Midbrain (tissue), 1 donor: ENCODE results near the gene PRKACA.

Experiments used
- DNase-seq: peaks from one replicate; lab custom pipeline; 2025; lab: John Stamatoyannopoulos, UW

The PRKACA gene

DNA sequence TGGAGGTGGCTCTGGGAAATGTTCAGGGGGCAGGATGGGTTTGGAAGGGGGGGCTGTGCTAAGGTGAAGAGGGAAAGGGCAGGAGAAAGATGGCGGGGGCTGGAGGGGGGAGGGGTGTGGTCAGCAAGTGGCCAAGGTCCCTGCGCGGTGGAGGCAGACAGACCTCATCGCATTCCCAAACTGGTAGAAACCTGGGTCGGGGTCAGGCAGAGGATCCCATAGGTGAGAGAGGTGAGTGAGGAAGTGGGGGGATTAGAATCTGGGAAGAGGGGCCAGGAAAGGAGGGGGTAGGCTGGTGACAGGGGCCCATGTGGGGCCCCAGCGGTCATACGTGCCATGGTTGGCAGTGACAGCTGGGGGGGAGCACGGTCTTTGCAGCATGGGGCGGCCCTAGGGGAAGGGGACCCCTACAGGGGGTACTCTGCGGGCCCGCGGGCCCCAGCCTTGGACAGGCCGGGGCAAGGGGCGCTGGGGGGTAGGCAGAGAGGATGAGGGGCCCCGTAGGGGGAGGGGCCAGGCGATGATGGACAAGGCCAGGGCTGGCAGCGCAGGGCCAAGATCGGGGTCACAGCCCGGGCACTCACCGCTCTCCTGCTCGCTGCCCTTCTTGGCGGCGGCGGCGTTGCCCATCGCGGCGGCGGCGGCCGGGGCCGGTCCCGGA is 514 bp downstream of the PRKACA start:
- DNase-seq = no peak

DNA sequence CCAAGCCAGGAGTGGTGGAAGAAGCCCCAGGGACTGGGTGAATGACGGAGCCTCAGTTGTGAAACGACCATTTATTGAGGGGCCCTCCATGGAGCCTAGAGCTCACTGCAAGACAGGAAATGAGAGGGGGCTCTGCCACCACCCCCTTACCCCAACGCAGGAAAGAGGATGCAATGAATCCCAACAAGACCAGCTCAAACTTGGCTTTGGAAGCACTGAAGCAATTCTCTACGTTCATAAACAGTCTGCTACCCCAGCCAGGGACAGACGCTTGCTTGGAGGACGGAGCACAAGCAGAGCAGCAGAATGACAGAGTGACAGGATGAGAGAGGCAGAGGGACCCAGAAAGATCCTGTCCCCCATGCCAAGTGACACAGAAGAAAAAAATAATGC is 1.0 kb downstream of the PRKACA start:
- no peak for DNase-seq

DNA sequence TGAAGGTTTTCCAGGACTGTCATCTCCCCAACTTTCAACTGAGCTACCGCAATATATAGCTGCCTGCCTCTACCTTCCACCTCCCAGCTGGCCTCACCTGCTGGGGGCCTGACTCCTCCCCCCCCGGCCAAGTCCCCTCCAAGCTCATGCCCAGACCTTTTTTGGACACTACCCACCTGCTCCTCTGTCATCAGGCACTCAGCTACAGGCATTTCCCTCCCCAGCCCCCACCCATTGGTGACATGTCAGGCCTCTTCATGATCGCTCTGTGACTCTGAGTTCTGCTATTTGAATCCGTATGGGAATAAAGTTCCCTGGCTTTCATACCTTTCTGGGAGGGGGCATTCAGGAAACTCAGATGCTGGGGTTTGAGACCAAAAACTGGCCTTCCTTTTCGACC is 1.8 kb downstream of the PRKACA start:
- DNase-seq = no peak

DNA sequence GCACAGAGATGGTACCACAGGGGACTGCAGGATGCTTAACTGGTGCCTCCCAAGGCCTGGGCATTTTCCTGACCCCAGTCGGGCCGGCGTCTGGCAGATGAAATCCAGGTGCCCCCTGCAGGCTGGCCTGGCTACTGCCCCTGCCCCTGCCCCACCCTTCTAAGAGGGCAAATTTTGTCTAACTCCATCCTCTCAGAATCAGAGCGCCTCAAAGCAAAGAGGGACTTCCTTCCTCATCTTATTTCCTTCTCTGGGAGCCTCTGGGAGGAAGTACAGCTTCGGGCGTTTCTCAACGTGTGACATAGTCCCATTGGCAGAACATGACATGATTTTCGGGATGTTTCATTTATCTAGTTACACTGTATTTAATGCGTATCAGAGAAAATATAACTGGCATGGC is 2.7 kb downstream of the PRKACA start:
- DNase-seq = no peak

DNA sequence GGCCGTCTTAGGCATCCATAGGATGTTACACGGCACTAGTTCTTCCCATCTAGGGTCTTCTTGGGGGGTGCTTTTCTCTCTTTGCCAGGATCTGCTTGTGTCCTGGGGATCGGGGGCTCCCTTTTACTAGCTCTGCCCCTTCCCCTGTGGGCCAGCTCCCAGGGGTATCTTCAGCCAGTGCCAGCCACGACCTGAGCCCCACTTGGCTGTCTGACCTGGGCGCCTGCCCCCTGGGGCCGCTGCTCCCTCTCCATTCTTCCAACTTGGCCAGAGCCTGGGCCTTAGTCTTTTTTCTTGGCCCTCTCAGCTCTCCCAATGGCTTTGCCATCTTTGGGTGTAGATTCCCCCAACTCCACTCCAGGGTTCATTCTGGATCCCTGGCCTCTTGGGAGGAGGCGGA is 3.1 kb downstream of the PRKACA start:
- no peak for DNase-seq

DNA sequence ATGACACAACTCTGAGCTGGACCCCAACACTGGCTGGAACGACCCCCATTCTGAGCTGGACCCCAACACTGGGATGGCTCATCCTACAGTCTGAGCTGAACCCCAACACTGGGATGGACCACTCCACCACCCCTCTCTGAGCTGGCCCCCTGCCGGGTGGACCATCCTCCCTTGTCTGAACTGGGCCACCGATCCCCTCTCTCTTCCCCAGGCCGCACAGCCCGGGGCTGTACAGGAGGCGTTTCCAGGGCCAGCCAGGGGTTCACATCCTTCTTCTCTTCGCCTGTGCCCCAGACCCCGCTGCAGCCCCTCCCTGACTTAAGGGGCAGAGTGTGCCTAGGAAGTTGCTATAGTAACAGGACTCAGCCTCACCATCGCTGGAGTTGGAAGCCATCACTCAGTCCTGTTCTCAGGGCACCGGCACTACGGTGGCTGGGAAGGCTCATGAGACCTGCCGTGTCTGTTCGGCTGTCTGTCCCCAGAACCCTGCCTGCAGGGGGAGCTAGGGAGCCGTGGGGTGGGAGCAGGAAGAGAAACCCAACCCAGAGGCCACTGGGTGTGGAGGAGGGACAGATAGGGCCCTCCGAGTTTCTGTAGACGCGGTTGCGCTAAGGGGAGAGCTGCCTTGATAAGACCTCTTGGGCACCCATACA is 3.7 kb downstream of the PRKACA start:
- no peak for DNase-seq

DNA sequence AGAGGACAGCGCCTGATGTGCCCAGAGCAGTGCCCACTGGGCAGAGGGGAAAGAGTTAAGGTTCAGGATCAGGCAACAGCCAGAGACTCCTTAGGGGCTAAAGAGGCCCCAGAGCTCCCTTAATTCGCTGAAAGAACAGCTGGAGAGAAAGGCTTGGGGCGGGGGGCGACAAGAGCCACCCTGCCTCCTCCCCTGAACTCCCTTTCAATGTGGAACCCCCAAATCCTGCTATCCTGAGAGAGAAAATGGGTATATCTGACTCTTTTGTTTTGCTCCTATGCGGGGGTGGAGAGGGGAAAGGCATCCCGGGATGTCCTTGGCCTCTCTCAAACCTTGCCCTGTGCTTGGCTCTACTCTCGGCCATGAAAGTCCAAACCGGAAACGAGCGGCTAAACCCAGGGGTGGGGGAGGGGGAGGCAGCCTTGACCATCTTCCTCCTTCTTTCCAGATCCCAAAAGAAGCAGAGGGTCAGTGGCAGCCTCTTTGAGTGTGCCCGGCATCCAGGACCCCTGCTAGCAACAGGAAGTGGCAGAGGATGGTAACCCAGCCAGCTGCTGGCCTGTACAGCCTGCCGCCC is 4.7 kb downstream of the PRKACA start:
- DNase-seq = no peak

DNA sequence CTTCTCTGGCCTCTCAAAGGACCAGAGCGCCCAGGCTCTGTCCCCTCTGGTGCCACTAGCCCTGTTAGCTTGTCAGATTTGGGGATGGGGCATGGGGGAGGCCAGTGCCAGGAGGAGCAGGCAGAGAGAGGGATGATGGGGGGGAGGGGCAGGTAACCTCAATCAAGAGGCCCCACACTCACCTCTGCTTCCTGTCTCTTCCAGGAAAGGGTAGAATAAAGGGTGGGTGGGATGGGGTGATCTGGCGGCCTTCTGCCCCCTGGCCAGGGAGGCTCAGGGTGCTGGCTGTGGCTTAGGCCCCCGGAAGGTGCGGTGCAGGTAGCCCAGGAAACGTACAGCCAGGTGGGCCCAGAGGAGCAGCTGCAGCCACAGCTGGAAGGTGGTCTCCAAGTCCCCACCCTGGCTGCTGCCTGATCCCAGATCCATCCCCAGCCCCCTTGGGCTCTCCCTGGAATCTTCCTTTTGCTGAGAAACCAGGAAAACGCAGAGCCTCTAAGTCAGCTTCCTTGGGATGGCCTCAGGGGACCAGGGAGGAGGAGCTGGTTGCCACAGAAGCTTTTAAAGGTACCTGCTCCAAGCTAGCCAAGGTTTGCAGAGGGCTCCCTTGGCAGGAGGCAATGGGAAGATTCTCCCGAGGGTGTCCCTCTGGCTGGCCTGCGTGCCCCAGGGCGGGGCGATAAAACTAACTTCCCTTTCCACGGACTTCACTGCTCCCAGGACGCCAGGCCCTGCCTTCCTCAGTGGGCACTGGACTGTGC is 5.3 kb downstream of the PRKACA start:
- no peak for DNase-seq

DNA sequence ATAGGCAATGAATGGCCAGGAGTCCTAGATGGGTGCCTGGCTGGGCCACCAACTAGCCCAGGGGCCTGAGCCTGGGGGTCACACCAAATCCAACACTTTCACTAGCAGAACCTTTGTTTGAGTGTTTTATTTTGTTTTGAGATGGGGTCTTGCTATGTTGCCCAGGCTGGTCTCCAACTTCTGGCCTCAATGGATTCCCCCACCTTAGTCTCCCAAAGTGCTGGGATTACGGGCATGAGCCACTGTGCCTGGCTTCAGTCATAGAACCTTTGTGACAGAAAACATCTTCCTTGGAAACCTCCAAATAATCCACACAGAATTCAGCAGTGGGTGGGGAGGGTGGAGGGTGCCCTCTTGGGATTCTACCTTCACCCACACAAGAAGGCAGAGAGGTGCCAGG is 6.1 kb downstream of the PRKACA start:
- DNase-seq = no peak

DNA sequence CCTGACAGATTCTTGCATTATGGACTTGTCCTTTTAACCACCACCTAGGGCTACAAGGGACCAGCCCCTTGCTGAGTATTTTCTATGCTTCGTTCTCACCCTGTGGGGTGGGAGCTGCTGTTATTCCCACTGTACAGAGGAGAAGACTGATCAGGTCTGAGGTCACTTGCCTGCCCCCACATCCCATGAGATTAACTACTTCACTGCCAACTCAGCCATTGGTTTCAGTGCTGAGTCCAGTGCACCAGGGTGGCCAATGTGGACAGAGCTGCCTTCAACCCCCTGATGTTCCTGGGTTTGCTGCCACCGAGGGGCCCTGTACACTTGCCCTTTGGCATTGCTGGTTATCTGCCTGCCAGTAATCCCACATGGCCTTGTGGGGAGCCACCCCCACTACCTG is 6.9 kb downstream of the PRKACA start:
- DNase-seq = no peak

DNA sequence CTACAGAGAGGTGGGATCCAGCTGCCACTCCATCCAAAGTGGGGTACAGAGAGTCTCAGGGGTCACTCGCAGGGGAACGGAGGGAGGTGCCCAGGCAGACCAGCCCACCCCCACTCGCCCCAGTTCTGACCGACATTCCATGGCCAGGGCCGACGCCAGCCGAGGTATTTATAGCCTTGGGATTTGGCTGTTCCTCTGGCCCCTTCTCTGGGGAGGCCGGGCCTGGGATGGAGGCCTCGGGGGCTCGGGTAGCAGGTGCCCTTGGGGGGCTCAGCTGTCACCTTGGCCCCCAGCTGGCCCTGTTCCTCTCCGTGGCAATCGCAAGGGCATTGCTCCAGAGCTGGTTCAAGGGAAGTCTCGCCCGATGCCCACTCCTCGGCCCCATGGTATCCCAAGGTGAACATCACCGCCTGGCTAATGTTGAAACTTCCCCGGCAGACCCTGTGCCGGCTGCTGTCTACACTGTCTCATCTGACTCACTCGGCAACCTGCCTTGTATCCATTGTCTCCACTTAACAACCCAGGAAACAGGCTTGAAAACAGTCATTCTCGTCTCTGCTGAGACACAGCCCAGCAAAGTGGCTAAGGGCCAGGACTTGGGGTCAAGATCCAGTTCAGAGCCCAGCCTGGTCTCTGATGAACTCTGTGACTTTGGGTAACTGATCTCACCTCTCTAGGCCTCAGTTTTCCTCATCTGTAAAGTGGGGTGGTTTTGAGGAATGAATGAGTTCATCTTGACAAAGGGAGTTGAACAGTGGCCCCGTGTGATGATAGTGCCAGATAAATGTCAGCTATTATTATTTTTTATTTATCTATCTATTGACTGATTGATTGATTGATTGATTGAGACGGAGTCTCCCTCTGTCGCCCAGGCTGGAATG is 9.7 kb downstream of the PRKACA start:
- no peak for DNase-seq

DNA sequence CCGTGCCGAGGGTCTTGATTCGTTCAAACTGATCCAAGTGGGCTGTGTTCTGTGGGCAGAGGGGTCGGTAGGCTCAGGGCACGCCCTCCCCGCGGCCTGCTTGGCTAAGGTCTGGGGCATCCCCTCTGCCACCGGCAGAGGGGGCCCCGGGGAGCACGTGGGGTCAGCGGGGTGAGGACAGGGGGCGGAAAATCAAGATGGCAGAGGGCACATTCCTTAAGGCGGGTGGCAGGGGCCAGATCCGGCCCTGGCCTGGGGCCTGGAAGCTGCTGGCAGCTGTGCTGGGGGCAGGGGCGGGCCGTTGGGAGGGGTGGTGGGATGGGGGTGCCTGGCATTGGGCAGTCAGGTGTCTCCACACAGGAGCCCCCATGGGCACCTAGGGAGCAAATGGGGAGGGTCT is 10.7 kb downstream of the PRKACA start:
- no peak for DNase-seq

DNA sequence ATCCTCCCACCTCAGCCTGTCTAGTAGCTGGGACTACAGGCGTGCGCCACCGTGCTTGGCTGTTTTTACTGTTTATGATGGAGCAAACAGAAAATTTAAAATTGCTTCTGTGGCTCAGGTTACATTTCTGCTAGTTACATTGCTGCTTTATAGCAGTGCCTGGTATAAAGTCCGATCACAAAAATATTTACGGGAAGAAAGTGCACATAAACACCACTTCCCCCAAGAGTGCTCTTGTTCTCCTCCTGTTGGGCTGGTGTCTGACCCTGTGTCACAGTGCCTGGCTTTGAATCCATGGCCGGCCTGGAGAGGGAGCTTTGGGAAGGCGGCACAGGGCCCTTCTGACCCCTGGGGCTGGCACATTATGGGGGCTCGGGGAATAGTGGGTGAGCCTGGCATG is 11.9 kb downstream of the PRKACA start:
- no peak for DNase-seq

DNA sequence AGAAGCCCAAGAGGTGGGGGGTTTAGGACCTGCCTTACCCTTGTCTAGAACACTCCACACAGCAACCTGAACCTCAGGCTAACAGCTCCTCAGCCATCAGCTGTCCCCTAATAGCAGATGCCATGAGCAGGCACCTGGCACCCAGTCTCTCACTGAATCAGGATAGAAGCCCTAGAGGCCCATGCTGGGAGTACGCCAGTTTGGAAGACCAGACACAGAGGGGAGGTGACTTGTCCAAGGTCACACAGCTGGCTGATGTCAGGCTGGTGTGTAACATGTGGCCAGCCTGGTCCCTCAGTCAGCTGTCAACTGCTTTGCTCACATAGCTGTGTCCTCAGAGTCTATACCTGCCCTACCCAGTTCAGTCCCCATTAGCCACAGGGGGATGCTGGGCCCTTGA is 14.3 kb downstream of the PRKACA start:
- DNase-seq = no peak

DNA sequence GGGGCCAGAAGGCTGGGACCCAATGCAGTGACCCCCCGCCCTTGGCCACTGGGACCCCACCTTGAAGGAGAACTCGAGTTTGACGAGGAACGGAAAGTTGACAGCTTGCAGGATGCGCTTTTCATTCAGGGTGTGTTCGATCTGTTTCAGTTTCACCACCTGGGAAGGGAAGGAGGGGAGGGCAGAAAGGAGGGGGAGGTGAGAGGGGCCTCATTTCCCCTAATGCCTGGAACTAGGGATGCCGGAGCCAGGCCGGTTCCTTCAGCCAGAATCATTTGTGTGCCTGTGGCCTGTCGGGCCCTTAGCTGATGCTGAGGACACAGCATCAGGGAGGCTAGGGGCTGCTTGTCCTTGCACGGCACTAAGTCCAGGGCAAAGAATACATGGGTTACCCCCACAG is 14.8 kb downstream of the PRKACA start:
- DNase-seq = no peak

DNA sequence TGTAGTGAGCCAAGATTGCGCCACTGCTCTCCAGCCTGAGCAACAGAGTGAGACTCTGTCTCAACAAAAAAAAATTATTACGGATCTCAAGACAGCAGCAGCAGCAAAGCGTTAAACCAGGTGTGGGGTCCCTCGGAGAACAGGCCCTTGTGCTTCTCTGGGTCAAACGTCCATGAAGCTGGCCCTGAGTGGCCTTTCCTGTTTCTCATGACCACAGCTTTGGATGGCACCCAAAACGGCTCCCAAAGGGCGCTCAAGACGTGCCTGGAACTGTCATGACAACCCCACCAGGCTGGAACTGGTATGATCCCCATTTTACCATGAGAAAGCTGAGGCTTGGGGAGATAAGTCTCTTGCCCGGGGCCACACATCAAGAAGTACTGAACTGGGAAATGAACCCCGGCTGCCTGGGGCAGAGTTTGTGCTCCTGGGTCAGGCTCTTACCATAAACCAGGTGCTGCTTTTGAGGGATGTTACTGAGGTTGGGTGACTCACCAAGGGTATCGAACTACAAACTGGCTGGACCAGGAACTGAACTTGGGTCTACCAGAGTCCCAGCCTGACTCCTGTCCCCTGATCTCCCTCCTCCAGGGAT is 15.4 kb downstream of the PRKACA start:
- no peak for DNase-seq

DNA sequence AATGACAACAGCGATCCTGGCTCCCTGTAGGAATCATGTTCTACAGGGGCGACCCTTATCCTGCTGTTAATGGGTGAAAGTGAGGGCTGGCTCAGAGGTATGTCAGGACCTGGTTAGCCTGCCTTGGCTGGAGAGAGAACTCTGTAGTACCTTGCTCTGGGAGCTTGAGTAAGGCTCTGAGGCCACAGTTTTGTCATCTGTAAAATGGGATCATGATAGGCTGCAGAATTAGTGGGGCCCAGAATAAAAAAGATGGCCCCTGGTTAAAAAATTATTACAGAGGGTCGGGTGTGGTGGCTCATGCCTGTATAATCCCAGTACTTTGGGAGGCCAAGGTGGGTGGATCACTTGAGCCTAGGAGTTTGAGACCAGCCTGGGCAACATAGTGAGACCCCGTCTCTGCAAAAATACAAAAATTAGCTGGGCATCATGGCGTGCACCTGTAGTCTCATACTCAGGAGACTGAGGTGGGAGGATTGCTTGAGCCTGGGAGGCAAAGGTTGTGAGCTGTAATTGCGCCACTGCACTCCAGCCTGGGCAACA is 16.5 kb downstream of the PRKACA start:
- DNase-seq = no peak

DNA sequence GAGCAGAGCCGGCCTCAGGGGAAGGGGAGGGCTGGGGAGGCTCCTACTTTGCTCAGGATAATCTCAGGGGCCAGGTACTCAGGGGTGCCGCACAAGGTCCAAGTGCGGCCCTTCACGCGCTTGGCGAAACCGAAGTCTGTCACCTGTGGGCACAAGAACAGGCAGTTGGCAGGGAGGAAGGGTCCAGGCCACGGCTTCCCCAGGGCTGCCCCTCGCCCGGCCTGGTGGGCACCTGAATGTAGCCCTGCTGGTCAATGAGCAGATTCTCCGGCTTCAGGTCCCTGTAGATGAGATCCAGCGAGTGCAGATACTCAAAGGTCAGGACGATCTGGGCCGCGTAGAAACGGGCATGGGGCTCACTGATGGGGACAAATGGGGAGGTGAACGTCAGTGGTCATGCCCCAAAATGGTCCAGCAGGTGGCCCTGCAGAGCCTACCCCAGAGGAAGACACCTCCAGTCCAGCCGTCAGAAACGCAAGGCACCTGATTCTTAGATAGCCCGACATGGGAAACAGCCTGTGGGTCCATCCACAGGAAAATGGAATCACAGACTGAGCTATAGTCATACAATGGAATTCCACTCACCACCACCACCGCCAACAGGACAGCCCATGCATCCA is 19.9 kb downstream of the PRKACA start:
- DNase-seq = no peak

DNA sequence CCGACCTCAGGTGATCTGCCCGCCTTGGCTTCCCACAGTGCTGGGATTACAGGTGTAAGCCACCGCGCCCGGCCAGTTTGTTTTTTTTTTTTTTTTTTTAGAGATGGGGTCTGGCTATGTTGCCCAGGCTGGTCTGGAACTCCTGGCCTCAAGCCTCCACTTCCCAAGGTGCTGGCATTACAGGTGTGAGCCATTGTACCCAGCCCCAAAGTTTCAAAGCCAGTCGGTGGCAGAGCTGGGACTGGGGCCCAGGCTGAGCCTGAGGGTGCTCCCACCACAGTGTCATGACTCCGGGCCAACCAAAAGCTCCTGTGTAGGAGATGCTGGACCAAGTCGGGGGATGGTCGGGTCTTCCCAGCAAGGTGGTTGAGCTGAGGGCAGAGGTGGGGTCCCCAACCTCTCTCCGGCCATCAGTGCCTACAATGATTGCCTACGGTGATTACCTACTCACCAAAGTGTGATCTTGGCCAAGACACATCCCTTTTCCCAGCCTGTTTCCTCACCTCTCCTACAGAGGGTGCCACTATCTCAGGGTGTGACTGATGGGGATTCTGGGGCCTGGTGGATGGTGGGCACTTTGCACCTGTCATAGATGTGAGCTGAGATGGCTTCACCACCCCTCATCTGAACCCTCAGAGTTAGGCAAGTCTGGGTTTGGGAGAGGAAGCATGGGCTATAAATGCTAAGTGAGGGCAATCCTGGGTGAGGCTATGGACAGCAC is 21.1 kb downstream of the PRKACA start:
- DNase-seq = no peak

DNA sequence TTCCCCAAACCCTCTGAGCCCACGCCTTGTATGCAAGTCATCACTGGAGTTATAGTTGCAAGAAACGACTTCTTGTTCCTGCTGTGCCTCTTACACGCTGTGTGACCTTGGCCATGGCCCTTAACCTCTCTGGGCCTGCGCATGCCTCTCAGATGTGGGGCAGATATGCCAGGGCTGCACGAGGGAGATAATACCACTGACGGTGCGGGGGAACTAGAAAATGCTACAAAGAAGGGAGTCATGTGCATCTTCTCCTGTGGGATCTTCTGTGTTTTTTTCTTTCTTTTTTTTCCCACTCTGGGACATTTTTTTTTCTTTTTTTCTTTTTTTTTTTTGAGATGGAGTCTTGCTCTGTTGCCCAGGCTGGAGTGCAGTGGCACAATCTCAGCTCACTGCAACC is 22.7 kb downstream of the PRKACA start:
- DNase-seq = no peak
